Upper lobe of right lung (tissue), 1 donor: ENCODE results near the gene CPNE1. TPM values are rescaled to one million over a fixed set of nuclear protein-coding genes. Genes with fewer than 3 reads are reported as not detected.

ENCODE experiments used
- ATAC-seq: fragments of 200-7000 bp; cut with Tn5 transposase; one replicate; pipeline ENCODE4 v1.9.1; 2020; ENCODE audit warnings: mild to moderate bottlenecking, moderate library complexity
- DNase-seq: peaks from one replicate; pipeline ENCODE4 v3.0.0-alpha.2; 2020
- H3K27ac ChIP-seq: fragments of 200-600 bp; one replicate; pipeline ENCODE4 v1.8.0; 2022
- H3K27me3 ChIP-seq: fragments of 200-600 bp; one replicate; pipeline ENCODE4 v1.8.0; 2022; ENCODE audit warnings: mild to moderate bottlenecking
- H3K36me3 ChIP-seq: fragments of 200-600 bp; one replicate; pipeline ENCODE4 v1.8.0; 2022
- H3K4me1 ChIP-seq: fragments of 200-600 bp; one replicate; pipeline ENCODE4 v1.8.0; 2022
- H3K4me3 ChIP-seq: fragments of 200-600 bp; one replicate; pipeline ENCODE4 v1.8.0; 2022; ENCODE audit warnings: mild to moderate bottlenecking
- H3K9me3 ChIP-seq: fragments of 200-600 bp; one replicate; pipeline ENCODE4 v1.8.0; 2022
- CTCF ChIP-seq: fragments of 200-600 bp; IDR thresholded peaks from one replicate; pipeline ENCODE4 v1.8.0; 2022; ENCODE audit warnings: antibody characterized with exemption
- intact Hi-C: fragments of 100-400 bp; cut with DNase I; formaldehyde crosslinking; loops from one replicate; pipeline ENCODE4 v1.11.0; 2022
- total RNA-seq: library from RNA; stranded (reverse); fragmentation: NEBNext Ultra II Directional; extraction: Animal tissue kit (Norgen Biotek cat#: 25700); gene quantifications from one replicate; pipeline ENCODE4 v1.2.1, GENCODE V29; 2021
- donor health status: DM: no; HTN: yes; CAD: no; lungs with severe emphysema.

CPNE1 gene
- total RNA-seq, 1 donor from 2014 or later: 179 TPM

- intact Hi-C loops: no loop called here
- no peak for TF ChIP-seq CTCF
- no peak overlapping the region for H3K27ac ChIP-seq
- ATAC-seq (no peak), DNase-seq (no peak)
- no peaks in the 10 kb centered on the region for H3K9me3 ChIP-seq
- H3K36me3 ChIP-seq: no peaks in the 10 kb centered on the region
- no peaks in the 10 kb centered on the region for H3K27me3 ChIP-seq
- peaks cover 7% of the 10 kb centered on the region for H3K4me1 ChIP-seq
- no peak overlapping the region for H3K4me3 ChIP-seq
These were observed 19.9 kb downstream of the CPNE1 start for GRCh38 chr20:35644806-35645205.

DNA sequence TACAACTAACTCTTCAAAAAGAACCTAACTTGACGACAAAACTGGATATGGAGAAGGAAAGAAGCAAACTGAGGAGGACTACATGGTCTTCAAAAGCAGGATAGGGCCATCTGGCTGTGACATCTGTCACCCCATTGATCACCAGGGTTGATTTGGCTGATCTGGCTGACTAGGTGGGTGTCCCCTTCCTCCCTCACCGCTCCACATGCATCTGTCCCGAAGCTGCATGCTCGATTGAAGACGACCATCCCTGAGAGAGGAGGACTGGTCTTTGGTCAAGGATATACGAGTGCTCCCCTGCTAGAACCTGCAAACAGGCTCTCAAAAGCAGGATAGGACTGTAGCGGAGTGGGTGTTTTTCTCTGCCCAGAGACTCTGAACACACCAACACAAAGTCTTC lies 21.7 kb downstream of the CPNE1 start:
- DNase-seq (no peak), ATAC-seq (no peak)
- Histone ChIP-seq H3K27me3 (no peaks in the 10 kb centered on the region), H3K36me3 (no peaks in the 10 kb centered on the region), H3K9me3 (no peaks in the 10 kb centered on the region), H3K4me3 (no peak overlapping the region), H3K27ac (no peak overlapping the region), H3K4me1 (no peaks in the 10 kb centered on the region)
- no peak for TF ChIP-seq CTCF
- intact Hi-C loops: no loop called here

- intact Hi-C loops: no loop called here
- H3K27me3 ChIP-seq: no peaks in the 10 kb centered on the region
- DNase-seq: no peak
- no peaks in the 10 kb centered on the region for H3K36me3 ChIP-seq
- no peaks in the 10 kb centered on the region for H3K9me3 ChIP-seq
- TF ChIP-seq CTCF: no peak
- H3K4me3 ChIP-seq: no peak overlapping the region
- H3K27ac ChIP-seq: no peak overlapping the region
- no peak for ATAC-seq
- no peaks in the 10 kb centered on the region for H3K4me1 ChIP-seq
These were observed 23.0 kb downstream of the CPNE1 start for GRCh38 chr20:35641743-35642142.

DNA sequence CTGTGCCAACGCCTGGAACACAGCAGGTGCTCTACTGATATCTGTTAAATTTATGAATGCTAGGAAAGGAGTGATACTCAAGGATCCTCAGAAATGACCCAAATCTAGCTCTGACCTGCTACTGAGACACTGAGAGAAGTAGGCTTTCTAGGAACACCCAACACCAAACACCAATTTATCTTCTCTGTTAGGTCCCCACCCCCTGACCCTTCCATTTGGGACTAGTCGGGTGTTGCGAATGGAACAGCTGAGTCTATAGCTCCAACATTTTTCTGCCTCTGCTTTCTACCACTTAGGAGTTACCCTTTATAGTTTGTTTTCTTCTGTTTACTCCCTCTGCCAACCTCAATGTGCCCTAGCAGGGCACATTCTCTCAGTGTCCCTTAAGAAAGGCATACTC lies 24.0 kb downstream of the CPNE1 start:
- Histone ChIP-seq H3K36me3 (no peaks in the 10 kb centered on the region), H3K27me3 (no peaks in the 10 kb centered on the region), H3K4me1 (no peaks in the 10 kb centered on the region), H3K4me3 (no peak overlapping the region), H3K27ac (no peak overlapping the region), H3K9me3 (no peaks in the 10 kb centered on the region)
- no peak for TF ChIP-seq CTCF
- intact Hi-C loops: no loop called here
- ATAC-seq (no peak), DNase-seq (no peak)

GRCh38 chr20:35638751-35639150 lies 25.9 kb downstream of the CPNE1 start:
- intact Hi-C loops: no loop called here
- no peak overlapping the region for H3K4me3 ChIP-seq
- H3K4me1 ChIP-seq: no peaks in the 10 kb centered on the region
- no peak for TF ChIP-seq CTCF
- DNase-seq: no peak
- no peak overlapping the region for H3K27ac ChIP-seq
- H3K27me3 ChIP-seq: no peaks in the 10 kb centered on the region
- H3K9me3 ChIP-seq: no peaks in the 10 kb centered on the region
- no peak for ATAC-seq
- no peaks in the 10 kb centered on the region for H3K36me3 ChIP-seq

DNA sequence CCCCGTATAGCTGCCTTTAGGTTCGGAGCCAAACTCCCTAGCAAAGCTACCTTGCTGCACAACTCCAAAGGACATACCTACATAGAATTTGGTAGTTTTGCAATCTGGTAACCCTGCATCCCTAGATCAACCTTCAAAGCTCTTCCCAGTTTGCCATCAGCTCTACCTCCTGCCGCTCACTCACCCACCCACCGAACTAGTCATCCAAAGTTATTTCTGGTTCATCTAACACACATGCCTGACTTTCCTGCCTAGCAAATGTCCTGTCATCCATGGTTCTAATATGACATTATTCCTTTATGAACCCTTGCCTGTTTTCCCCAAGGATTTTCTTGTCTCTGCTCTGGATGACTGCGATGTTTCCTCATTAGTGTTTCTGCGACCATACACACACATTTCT lies 27.4 kb downstream of the CPNE1 start:
- Histone ChIP-seq H3K36me3 (peaks cover under 1% of the 10 kb centered on the region), H3K27me3 (no peaks in the 10 kb centered on the region), H3K4me3 (no peak overlapping the region), H3K9me3 (no peaks in the 10 kb centered on the region), H3K27ac (no peak overlapping the region), H3K4me1 (no peaks in the 10 kb centered on the region)
- no peak for DNase-seq
- intact Hi-C loops: no loop called here
- no peak for ATAC-seq
- no peak for TF ChIP-seq CTCF
